Posterior vena cava (tissue), 2 donors: Measurements from ENCODE around the gene CDC42BPB. TPM values are rescaled to one million over a fixed set of nuclear protein-coding genes. Genes with fewer than 3 reads are reported as not detected.

Experiments used
- DNase-seq: peaks from one replicate; pipeline ENCODE4 v3.0.0-alpha.2; 2020; ENCODE audit warnings: low spot score
- intact Hi-C, 2 donors: fragments of 100-400 bp; cut with DNase I; formaldehyde crosslinking; loops; one replicate each; pipeline versions ENCODE4 v1.14.1 to v1.14.2; 2022 to 2023
- total RNA-seq, 2 donors: library from RNA; stranded (reverse); fragmentation: NEBNext Ultra II Directional; extraction: Animal tissue kit (Norgen Biotek cat#: 25700); gene quantifications; one replicate each; pipeline ENCODE4 v1.2.1, GENCODE V29; 2021
- donor health status: DM: yes; HTN: yes; CAD: no.
- donor health status: DM: yes; HTN: yes; CAD: no.

Gene CDC42BPB
- total RNA-seq, 2 donors from 2014 or later = 81.1 to 89.3 TPM

DNA sequence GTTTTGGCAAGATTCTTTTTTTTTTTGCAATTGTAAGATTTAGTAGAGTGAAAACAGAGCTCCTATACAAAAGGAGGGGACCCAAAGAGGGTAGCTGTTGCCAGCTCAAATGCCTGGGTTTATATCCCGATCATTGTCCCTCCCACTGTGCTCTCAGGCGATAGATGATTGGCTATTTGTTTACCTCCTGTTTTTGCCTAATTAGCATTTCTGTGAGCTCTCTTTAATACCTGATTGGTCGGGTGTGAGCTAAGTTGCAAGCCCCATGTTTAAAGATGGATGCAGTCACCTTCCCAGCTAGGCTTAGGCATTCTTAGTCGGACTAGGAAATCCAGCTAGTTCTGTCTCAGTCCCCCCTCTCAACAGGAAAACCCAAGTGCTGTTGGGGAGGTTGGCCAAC lies 39.0 kb upstream of the CDC42BPB start:
- intact Hi-C loops = no loop called here
- no peak for DNase-seq

DNA sequence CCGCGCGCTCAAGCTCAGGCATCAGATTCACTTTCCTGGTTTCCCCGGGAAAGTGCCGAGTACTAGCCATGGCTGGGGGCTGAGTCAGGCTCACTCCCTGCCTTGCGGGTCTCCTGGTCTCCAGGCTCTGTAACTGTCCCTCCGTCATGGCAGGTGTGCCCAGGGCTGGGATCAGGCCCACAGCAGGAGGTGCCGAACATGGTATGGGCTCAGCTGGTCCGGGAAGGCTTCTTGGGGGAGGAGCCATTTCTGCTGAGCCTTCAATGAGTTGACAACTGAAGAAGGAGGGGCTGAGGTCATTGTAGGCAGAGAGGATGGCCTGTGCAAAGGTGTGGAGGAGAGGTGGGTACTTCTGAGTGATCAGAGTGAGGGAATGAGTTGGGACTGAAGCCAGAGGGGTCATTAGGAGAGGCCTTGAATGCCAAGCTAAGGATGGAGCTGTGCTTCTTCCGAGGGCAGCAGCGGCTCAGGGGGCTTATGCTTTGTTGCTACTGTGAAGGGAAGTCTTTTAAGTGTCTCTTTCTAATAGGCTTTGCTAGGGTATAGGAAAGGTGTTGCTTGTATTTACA lies 37.9 kb upstream of the CDC42BPB start:
- no peak for DNase-seq
- intact Hi-C loops = no loop called here

DNA sequence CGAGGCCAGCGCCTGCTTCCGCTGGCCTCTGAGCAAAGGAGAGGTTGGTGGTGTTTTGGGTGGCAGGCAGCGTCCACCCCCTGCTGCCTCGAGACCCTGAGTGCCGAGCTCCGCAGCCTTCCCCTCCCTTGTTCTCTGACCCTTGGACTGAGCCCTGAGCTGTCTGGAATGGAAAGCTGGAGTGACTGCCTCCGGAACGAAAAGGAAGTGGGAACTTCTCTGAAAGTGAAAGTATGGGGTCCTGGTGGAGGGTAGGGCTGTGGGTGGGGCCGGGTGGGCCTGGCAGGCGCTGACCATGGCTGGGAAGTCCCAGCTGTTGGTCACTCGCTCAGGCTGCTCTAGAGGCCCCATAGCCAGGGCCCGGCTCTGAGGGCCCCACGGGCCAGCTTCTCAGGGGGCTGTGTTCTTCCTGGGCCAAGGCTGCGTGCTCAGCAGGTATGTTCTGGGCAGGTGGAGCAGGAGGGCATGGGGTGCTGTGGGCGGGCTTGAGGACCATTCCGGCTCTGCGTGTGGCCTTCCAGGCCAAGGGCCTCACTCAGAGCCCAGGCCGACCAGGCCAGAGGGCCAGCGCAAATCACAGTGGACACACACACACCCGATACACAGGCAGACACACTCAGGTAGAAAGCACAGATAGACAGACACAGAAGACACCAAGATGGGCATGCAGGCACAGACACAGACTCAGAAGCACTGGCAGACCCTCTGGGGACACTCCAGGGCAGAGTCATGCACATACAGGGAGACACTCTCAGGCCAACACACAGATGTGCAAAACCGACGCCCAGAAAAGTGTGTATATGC lies 37.3 kb upstream of the CDC42BPB start, which contains the start of gene EXOC3L4:
TSS of gene EXOC3L4 (plus strand) at position 320 of the 804 bp plus-strand sequence. CDS start 5,495 bp downstream, outside the sequence.
- intact Hi-C loops = no loop called here
- no peak for DNase-seq

DNA sequence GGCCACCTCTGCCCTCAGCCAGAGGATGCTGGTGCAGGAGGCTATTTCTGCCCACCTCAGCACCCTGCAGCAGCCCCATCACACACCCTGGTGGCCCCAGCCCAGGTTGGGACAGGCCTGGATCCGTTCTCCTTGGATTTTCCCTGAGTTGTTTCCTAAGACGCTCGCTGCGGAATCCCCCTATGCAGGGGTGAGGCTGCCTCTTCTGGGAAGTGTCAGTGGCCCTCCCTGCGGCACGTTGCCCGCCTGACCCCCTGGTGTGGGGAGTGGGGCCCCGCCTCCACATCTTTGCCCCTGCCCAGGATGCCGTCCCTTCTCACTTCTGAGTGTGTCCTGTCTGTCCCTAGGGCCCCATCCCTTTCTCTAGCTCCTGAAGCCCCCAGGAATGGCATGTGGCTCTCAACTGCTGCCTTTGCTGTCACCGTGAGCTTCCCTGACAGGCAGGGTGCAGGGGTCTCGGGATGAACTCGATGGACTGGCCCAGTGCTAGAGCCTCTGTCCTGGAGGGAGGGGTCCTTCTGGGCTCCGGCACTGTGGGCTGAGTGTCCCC lies 36.6 kb upstream of the CDC42BPB start:
- intact Hi-C loops = no loop called here
- DNase-seq = no peak

DNA sequence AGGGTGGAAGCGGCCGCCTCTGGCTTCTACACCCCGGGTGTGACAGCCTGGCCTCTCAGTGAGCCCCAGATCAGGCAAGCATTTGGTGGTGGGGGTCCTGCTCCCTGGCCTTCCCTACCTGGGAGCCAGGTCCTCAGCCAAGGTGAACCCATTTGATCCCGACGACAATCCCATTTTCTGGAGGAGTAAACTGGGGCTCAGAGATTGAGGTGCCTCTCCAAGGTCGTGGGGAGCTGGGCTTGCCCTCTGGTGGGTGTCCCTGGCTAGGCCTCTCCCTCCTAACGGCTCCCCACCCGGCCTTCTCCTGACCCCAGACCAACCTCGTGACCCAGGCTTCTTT lies 34.5 kb upstream of the CDC42BPB start:
- intact Hi-C loops = no loop called here
- DNase-seq = no peak

DNA sequence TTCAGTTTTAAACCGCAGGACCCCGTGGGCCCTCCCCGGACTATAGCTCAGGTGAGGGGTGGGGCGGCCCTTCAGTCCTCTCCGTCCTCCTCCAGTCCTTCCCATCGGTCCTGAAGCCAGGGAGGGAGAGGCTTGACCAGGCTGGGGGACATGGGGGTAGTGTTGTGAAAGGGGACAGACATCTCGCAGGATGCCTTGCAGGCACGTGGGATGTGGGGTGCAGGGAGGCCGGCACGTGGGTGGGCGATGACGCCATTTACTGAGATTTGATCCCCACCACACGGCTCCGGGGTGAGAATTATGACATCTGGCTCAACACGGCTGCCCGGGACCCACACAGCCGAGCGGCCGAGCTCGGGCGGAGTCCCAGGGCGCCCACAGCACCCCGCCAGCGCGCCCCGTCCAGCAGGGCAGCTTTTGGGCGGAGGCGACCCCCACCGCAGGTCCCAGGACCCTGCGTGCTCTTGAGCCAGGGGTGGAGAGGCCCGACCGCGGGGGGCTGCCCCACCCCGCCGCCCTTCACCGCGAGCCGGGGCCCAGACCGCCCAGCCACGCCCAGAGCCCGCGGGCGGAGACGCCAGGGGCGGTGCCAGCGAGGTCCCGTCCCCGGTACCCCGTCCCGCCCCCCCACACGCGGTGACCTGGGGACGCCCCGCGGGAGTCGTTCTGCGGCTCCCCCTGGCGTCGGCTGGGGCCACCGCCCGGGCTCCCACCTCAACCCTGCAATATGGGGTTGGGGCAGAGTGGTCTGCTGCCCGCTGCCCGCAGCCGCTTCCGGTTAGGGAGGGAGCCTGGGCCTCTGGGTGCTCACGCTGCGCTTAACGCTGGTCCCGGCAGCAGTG lies 33.9 kb upstream of the CDC42BPB start:
- DNase-seq = no peak
- intact Hi-C loops = no loop called here

DNA sequence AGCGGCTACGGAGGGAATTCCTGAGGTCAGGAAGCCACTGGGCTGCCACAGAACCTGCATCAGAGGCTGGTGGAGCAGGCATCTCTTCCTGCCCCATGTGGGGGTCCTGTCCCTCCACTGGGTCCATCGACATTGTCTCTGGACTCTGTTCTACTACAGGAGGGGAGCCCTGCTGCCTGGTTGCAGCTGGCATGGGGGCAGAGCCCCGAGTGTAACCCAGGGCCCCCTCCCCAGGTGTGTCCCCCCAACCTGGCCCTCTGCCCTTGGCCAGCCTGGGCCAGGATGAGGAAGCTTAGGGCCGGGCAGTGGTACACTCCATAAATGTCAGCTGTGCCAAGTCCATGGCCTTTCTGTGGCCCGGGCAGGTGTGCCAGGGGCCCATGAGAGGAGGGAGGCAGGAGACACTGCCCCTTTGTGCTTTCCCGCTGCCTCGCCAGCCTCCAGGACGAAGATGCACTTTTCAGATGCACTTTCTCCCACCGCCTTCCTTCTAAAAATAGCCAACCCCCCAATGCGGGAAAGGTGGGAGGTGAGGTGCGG lies 33.2 kb upstream of the CDC42BPB start:
- no peak for DNase-seq
- intact Hi-C loops = no loop called here

DNA sequence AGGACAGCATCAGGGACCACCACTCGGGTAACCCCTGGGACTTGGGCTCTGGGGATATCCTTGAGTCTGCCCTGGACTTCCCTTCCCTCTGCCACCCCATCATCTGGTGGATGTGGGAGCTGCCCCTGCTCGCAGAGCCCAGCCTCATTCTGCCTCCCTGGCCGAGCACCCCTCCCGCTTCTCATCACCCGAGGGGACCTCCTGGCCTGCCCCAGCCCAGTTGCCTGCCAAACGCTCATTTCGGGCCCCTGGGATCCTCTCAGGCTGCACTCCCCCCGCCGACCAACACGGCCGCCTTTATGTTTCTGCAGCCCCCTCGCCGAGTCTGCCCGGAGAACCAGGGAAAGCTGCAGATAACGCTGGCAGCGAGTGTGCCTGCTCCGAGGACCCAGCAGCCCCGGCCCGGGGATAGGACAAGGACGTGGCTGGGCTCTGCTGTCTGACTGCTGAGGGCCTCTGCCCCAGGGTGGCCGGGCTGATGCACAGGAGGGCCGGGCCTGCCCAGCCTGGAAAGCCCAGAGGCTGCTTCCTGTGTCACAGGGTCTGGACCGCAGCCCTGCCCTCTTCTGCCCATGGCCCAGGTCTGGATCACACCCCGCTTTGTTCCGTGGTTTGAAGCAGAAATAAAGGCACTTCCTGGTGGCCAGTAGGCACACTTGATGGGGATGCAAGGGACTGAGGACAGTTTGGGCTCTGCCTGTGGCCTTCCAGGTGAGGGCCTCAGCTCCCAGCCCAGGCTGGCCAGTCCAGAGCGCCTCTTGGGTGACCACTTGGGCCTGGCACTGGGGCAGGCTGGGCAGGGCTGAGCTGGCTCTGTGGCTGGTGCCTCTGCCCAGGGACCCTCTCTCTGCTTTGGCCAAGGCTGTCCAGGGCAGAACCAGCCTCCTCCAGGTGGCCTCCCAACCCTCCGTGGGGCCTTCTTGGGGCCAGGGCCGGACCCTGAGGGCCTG lies 32.3 kb upstream of the CDC42BPB start:
- no peak for DNase-seq
- intact Hi-C loops = no loop called here

DNA sequence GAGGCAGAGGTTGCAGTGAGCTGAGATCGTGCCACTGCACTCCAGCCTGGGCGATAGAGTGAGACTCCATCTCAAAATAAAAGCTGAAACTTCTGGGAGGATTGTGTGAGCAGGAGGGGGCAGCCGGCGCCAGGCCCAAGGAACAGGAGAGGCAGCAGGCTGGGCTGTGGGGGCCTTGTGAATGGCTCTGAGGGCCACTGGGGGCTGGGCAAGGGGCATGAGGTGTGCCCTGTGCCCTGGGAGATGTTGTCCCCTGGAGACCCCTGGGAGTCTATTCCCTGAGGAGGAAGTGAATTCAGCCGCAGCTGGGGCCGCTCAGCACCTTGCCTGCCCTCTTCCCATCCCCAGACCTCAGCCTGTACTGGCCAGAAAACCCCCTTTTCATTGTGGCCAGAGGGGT lies 31.6 kb upstream of the CDC42BPB start:
- intact Hi-C loops = no loop called here
- no peak for DNase-seq

DNA sequence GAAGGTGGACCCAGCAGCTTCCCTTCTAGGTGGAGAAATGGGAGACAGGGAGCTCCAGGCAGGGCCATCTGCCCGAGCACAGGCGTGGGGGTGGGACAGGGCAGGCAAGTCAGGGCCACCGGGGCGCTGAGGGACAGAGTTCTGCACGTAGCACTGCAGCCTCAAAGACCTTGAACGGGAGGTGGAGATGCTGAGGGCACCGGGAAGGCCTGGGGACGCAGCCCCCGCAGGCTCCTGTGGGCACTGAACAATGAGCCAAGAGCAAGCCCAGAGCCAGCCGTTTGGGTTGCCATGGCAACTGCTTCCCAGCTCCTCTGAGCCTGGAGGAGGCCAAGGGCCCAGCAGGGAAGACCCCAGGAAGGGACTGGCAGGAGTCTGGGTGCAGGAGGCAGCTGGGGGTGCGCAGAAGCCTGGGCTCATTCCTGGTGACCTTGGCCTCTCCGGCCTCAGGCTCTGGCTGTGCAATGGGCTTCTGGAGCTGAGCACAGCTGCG lies 30.0 kb upstream of the CDC42BPB start:
- no peak for DNase-seq
- intact Hi-C loops = no loop called here

DNA sequence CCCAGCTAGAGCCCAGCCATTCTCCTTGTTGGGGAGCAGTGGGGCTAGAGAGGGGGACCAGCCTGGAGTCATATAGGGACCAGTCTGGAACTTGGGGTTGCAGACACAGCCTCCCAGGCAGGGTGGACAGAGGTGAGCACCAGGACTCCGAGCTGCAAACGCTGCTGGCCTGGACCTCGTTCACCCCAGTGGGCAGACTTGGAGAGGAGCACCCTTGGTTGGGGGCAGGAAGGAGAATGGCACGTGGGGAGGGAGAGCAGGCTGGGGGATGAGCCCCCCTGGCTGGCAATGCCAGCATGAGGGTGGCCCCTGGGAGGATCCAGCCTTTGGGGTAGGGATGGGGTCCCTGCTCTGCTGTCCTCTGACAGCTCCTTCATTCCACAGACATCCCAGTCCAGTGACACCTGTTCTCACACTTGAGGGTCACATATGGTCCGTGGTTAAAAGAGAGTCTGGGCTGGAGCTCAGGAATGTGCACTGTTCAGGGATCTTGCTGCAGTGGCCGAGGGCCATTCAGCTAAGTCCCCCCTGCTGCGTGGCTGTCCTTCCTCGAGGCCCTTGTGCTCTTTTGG lies 29.5 kb upstream of the CDC42BPB start:
- intact Hi-C loops = no loop called here
- DNase-seq = no peak

DNA sequence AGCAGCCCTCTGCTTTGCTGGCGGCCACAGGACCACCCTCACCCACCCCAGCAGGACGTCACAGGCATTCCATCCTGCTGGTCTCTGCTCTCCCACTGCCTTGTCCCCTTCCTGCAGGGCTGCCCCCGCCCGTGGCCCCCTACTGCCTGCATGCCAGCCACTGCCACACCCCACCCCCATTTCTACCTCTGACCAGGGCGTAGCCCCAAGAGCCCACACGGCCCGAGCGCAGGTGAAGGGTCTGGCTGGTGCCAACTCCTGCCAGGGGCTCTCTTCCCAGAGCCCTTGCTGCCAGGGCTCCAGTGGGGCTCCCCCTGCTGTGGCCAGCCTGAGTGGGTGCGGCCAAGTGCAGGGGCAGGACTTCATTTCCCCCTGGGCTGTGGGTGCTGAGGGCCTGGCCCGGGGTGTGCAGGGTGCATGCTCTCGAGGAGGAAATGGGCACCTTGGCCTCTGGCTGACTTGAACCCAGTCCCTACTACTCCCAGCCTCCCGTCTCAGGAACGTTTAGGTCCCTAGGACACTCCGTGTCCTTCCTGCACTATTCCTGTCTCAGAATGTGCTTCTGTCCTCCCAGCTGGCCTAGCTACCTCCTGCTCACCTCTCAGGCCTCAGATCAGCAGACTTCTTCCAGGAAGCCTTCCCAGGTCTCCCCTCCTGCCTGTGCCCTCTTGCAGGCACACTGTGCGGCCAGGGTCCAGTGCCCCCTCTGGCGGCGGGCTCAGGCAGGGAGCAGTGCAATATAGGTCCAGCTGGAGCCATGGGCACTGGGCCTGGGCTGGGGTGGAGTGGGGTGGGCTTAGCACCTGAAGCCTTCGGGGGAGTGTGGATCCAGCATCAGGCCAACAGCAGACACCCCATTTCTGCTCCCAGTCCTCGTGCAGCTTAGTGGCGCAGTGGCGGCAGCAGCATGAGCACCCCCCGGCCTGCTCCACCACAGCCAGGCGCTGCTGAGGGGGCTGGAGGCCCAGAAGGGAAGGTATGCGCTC lies 28.1 kb upstream of the CDC42BPB start:
- intact Hi-C loops = no loop called here
- no peak for DNase-seq

DNA sequence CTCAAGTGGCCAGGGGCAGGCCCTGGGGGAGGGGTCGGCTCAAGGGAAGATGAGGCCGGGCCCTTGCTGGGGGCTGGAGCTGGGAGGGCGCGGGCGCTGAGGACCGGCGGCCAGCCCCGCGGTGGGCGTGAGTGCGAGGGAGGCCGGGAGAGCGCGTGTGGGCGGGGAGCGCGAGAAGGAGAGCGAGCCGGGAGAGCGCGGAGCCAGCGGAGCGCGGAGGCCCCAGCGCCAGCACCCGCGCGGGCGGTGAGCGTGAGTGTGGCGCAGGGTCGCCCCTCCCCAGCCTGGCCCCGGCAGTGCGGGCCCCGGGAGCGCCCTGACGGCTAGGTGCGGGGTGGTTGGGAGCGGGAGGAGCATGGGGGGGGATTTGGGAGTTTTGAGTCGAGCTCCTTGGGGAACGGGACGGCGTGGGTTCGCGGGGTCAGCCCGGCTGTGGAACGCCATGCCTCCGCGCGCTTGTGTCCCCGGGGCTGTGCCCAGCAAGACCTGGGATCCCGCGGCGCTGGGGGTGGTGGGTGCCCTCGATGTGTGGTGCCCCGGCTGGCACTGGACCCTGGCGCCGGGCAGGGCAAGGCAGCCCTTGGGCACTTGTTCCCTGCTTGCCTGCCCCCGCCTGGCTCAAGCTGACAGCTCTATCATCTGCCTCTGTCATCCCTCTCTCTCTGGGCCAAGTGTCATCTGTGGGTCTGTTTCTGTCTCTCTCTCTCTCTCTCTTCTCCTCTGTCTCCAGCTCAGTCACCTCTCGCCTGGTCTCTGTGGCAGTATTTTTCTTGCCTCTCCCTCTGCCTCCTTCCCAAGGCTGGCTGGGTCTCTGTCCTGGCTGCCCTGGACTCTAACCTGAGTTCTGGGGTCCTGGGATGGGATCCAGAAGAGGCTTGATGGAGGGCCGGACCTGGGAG lies 26.9 kb upstream of the CDC42BPB start, which contains the start of gene LBHD2:
TSS of gene LBHD2 (plus strand) at position 190 of the 899 bp plus-strand sequence. CDS start 1,803 bp downstream, outside the sequence.
- intact Hi-C loops = no loop called here
- DNase-seq = no peak

DNA sequence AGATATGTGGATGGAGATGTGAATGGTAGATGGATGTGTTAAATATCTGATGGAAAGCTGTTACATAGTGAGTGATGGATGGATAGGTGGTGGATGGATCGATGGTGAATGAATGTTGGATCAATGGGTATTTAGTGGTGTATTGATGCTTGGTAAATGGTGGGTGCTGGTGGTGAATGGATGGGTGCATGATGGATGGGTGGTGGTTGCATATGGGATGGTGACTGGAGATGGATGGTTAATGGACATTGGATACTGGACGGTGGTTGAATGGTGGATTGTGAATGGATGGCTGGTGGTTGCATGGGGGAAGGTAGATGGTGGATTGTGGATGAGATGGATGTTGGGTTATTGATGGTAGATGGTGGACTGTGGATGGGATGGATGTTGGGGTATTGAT lies 24.6 kb upstream of the CDC42BPB start:
- intact Hi-C loops = no loop called here
- no peak for DNase-seq

DNA sequence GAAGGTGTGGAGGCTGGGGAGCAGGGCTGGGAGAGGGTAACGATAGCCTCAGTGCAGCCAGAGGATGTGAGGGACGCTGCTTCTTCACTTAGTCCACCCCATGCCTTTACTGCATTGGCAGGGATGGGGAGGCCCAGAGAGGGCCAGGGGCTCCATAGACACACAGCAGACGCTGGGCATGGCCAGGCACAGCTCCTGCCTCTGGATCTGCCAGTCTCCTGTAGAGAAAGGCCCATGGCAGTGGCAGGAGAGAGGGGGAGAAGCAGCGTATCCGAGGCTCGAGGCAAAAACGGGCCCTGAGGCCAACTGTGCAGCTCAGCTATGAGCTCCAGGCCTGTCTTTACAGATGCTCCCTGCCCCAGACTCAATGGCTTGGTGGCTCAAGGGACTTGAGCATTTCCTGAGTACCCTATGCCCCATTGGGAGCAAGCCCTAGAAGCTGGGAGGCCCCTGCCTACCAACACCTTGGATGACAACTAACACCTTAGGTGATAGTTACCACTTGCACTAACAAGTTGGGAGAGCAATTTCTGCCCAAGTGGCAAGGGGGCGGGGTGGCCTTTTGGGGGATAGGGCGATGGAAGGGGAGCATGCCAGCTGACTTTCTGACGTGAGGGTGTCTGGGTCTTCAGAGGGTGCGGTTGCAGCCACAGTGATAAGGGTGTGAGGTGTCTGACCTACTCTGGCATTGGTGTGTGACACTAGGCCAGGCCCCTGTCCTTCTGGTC lies 21.7 kb upstream of the CDC42BPB start:
- intact Hi-C loops = loop anchor here (2.0 to 5.0 kb wide), 2 partner anchors 213 to 214 kb away; no protein-coding TSS in a partner anchor

More for the DNA sequence above, 21.7 kb upstream of the CDC42BPB start:
- DNase-seq = peak; percentile 70
